Thoracic aorta (tissue), 2 donors: ENCODE results near the gene RNH1. TPM values are rescaled to one million over a fixed set of nuclear protein-coding genes. Genes with fewer than 3 reads are reported as not detected.
"Not testable (repeated sequence)": the region's sequence is repeated elsewhere in the genome, so short reads cannot be mapped to it uniquely, and the experiment has no call there.

ENCODE experiments used
- ATAC-seq: fragments of 150-250 bp; one replicate; pipeline ENCODE4 v1.8.0; 2017; ENCODE audit warnings: low read depth; ENCODE audit not compliant: insufficient number of reproducible peaks, low FRiP score
- DNase-seq: peaks from one replicate; pipeline ENCODE4 v3.0.0-alpha.2; 2020; ENCODE audit warnings: low spot score
- H3K27ac ChIP-seq, 2 donors: fragments of 200-600 bp; sonication (generic); 1 replicate in 1 of 2; 2 replicates in 1 of 2; pipeline ENCODE4 v1.5.1; 2016; ENCODE audit warnings: mild to moderate bottlenecking in 2 of 2, moderate library complexity in 2 of 2
- H3K27me3 ChIP-seq: fragments of 200-600 bp; sonication (generic); replicated peaks from 2 replicates; pipeline ENCODE4 v1.6.0; 2016; ENCODE audit warnings: mild to moderate bottlenecking; ENCODE audit not compliant: insufficient read depth
- H3K36me3 ChIP-seq: fragments of 200-600 bp; sonication (generic); one replicate; pipeline ENCODE4 v1.5.1; 2016
- H3K4me1 ChIP-seq, 2 donors: fragments of 200-600 bp; sonication (generic); 1 replicate in 1 of 2; 2 replicates in 1 of 2; pipeline versions ENCODE4 v1.5.1 to v1.6.0; 2016; ENCODE audit warnings: low read depth in 2 of 2, mild to moderate bottlenecking in 1 of 2; ENCODE audit not compliant: control insufficient read depth in 1 of 2
- H3K4me3 ChIP-seq: fragments of 200-600 bp; sonication (generic); 2 replicates; pipeline ENCODE4 v1.5.1; 2016; ENCODE audit warnings: mild to moderate bottlenecking
- H3K9me3 ChIP-seq: fragments of 200-600 bp; sonication (generic); 2 replicates; pipeline ENCODE4 v1.5.1; 2016
- CTCF ChIP-seq: fragments of 200-600 bp; sonication (generic); IDR thresholded peaks from one replicate; pipeline ENCODE4 v1.5.1; 2019; ENCODE audit warnings: antibody characterized with exemption
- total RNA-seq, 2 donors: library from RNA; depleted of rRNA; stranded (reverse); fragments of >200 nt; gene quantifications; one replicate each; pipeline versions ENCODE4 v1.1.0 to v1.2.3, GENCODE V29; 2016

RNH1 gene
- total RNA-seq, 2 donors from 2014 or later = 224 to 355 TPM

DNA sequence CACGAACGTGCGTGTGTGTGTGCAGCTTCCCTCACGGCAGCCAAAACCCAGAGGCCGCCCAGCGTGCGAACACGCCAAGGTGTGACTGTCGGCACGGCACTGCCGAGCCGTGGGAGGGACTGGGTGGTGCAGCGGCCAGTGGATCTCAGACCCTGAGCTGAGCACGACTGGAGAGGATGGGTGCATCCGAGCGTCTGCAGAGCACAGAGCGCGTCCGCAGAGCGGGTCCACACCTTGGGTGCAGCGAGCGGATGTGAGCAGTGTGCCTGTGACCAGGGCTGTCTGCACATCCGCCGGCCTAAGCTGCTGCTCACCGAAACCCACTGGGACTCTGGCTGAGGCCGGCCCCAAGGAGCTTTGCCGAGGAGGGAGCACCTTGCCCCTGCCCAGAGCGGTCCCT is 34.2 kb downstream of the RNH1 start:
- H3K27ac ChIP-seq = no peak overlapping the region
- TF ChIP-seq CTCF = no peak
- no peaks in the 10 kb centered on the region for H3K36me3 ChIP-seq
- DNase-seq (no peak), ATAC-seq (no peak)
- no peaks in the 10 kb centered on the region for H3K27me3 ChIP-seq
- H3K4me3 ChIP-seq = no peak overlapping the region
- no peaks in the 10 kb centered on the region for H3K9me3 ChIP-seq
- H3K4me1 ChIP-seq = peaks cover 13 to 26% of the 10 kb centered on the region in 2 donors

- ATAC-seq (no peak), DNase-seq (no peak)
- Histone ChIP-seq H3K9me3 (no peaks in the 10 kb centered on the region), H3K27ac (no peak overlapping the region), H3K36me3 (no peaks in the 10 kb centered on the region), H3K4me3 (no peak overlapping the region), H3K27me3 (no peaks in the 10 kb centered on the region), H3K4me1 (peaks cover 12 to 22% of the 10 kb centered on the region in 2 donors)
- TF ChIP-seq CTCF = no peak
Observed at GRCh38 chr11:472272-472671, 34.8 kb downstream of the RNH1 start.

- Histone ChIP-seq H3K36me3 (no peaks in the 10 kb centered on the region), H3K4me1 (peaks cover 7 to 15% of the 10 kb centered on the region in 2 donors), H3K9me3 (no peaks in the 10 kb centered on the region), H3K27ac (no peak overlapping the region), H3K4me3 (no peak overlapping the region), H3K27me3 (no peaks in the 10 kb centered on the region)
- TF ChIP-seq CTCF = no peak
- ATAC-seq (no peak), DNase-seq (no peak)
Observed at GRCh38 chr11:471468-472145, 35.4 kb downstream of the RNH1 start.

- Histone ChIP-seq H3K27ac (peak overlapping the region; percentile 71 to 87), H3K36me3 (no peaks in the 10 kb centered on the region), H3K9me3 (no peaks in the 10 kb centered on the region), H3K4me1 (peaks cover 7 to 15% of the 10 kb centered on the region in 2 donors), H3K27me3 (no peaks in the 10 kb centered on the region), H3K4me3 (peak overlapping the region; percentile 59)
- ATAC-seq = peak; percentile 79
- peak; percentile 33 for TF ChIP-seq CTCF
- no peak for DNase-seq
Observed at GRCh38 chr11:469684-470560, 37.1 kb downstream of the RNH1 start.

DNA sequence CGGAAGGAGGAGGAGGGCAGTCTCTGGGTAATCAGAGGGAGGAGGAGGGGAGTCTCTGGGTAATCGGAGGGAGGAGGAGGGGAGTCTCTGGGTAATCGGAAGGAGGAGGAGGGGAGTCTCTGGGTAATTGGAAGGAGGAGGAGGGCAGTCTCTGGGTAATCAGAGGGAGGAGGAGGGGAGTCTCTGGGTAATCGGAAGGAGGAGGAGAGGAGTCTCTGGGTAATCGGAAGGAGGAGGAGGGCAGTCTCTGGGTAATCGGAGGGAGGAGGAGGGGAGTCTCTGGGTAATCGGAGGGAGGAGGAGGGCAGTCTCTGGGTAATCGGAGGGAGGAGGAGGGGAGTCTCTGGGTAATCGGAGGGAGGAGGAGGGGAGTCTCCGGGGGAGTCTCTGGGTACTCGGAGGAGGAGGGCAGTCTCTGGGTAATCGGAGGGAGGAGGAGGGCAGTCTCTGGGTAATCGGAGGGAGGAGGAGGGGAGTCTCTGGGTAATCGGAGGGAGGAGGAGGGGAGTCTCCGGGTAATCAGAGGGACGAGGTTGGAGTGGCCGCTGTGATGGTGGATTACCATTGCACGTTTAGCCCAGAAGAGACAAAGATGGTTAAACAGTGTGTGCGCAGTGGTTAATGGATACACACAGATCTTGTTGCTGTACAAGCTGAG is 37.9 kb downstream of the RNH1 start:
- ATAC-seq, H3K9me3 ChIP-seq: not testable (repeated sequence)
- H3K4me3 ChIP-seq = peak overlapping the region; percentile 59

More for the DNA sequence above, 37.9 kb downstream of the RNH1 start:
- not testable (repeated sequence) for H3K27me3 ChIP-seq, H3K36me3 ChIP-seq, DNase-seq
- H3K4me1 ChIP-seq = peaks cover 7 to 15% of the 10 kb centered on the region in 2 donors
- peak overlapping the region; percentile 71 to 87 for H3K27ac ChIP-seq
